ENCODE data around the gene SYN1.

Gene SYN1

DNA sequence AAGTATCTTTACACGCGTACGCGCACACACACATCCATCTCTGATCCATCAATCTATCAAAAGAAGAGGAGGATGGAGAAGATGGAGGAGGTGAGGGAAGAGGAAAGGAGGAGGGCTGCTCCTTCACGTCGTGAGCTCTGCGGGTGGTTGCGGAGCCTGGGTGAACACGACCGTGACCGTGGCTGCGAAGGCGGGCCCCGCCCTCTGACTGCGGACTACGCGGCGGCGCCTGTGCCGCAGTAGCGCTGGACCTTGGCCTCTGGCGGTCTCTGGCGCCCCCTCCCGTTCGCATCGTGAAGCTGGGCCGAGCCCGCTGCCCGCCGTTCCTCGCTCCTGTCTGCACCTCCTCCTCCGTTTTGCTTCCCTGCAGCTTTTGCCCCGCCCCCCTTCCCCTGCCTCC lies 96.4 kb downstream of the SYN1 start:
- DNase-seq (ENCODE audit: low spot score): peak; percentile 90

All from D341Med (cell line).